HepG2 (cell line): ENCODE measurements around the gene CCBE1. TPM values are rescaled to one million over a fixed set of nuclear protein-coding genes. Genes with fewer than 3 reads are reported as not detected.

Experiments
- ATAC-seq: fragments of 200-7000 bp; cut with Tn5 transposase; 3 replicates; pipeline ENCODE4 v1.9.1; 2020; ENCODE audit warnings: mild to moderate bottlenecking, moderate library complexity
- BruUV-seq: library from RNA; stranded (reverse); fragments of 400-500 nt; replicated peaks from 2 replicates; lab custom pipeline; 2021; lab: Mats Ljungman, UMichigan
- CTCF ChIA-PET: fragments of 300-600 bp; formaldehyde crosslinking; extraction: SDS; loops from one replicate; lab custom pipeline; 2021; ENCODE audit warnings: low total read pairs, inconsistent platforms, low intra/inter-chr PET ratio; lab: Yijun Ruan, JAX
- POLR2A ChIA-PET: fragments of 350-600 bp; sonication (Branson Sonifier 250); formaldehyde crosslinking; loops from one replicate; lab custom pipeline; 2020; ENCODE audit warnings: antibody characterized with exemption, inconsistent platforms; lab: Yijun Ruan, JAX
- DNase-seq: peaks from one replicate; pipeline ENCODE4 v3.0.0-alpha.2; 2015; ENCODE audit warnings: low spot score
- FAIRE-seq: peaks from 3 replicates; lab custom pipeline; 2011; peaks lifted over from hg19 to GRCh38; lab: Jason Lieb, UNC
- H2AFZ ChIP-seq: one replicate; pipeline ENCODE4 v1.6.1; 2011; ENCODE audit warnings: low read length, inconsistent platforms
- H3K27ac ChIP-seq: fragments of 300-600 bp; 3 replicates; pipeline ENCODE4 v1.8.0; 2011; ENCODE audit warnings: mixed run types, mild to moderate bottlenecking, mixed read lengths, low read length, inconsistent platforms; ENCODE audit not compliant: insufficient read depth; ENCODE audit errors: extremely low read length
- H3K27me3 ChIP-seq, 2 experiments: fragments of 200-600 bp in 1 of 2; 2 replicates in 1 of 2; 3 replicates in 1 of 2; pipeline versions ENCODE4 v1.6.0 to v1.8.0; 2011; ENCODE audit warnings: low read length in 2 of 2, mild to moderate bottlenecking in 2 of 2, moderate library complexity in 2 of 2, inconsistent platforms in 1 of 2; ENCODE audit not compliant: insufficient read depth in 2 of 2, control insufficient read depth in 1 of 2
- H3K36me3 ChIP-seq, 2 experiments: fragments of 200-600 bp in 1 of 2; replicated peaks in 1 of 2; 2 replicates in 1 of 2; 3 replicates in 1 of 2; pipeline versions ENCODE4 v1.5.1 to v1.8.0; 2011; ENCODE audit warnings: low read length in 2 of 2, inconsistent platforms in 1 of 2; ENCODE audit not compliant: insufficient read depth in 2 of 2, control insufficient read depth in 1 of 2
- H3K4me1 ChIP-seq: 2 replicates; pipeline ENCODE4 v1.5.1; 2012; ENCODE audit warnings: low read length, inconsistent platforms; ENCODE audit not compliant: insufficient read depth
- H3K4me2 ChIP-seq: 2 replicates; pipeline ENCODE4 v1.6.0; 2011; ENCODE audit warnings: low read depth, low read length, inconsistent platforms
- H3K4me3 ChIP-seq, 3 experiments: fragments of 200-600 bp in 1 of 3; sonication (generic), shearing (Covaris generic) in 1 of 3; replicated peaks in 1 of 3; 2 replicates each; pipeline ENCODE4 v1.5.1; 2011 to 2016; ENCODE audit warnings: low read length in 3 of 3, inconsistent platforms in 2 of 3, low read depth in 2 of 3, mild to moderate bottlenecking in 2 of 3, control low read depth in 1 of 3, mixed read lengths in 1 of 3; ENCODE audit not compliant: insufficient read depth in 1 of 3
- H3K79me2 ChIP-seq: one replicate; pipeline ENCODE4 v1.6.1; 2011; ENCODE audit warnings: low read length, inconsistent platforms; ENCODE audit not compliant: insufficient read depth
- H3K9ac ChIP-seq: 2 replicates; pipeline ENCODE4 v1.6.0; 2011; ENCODE audit warnings: mild to moderate bottlenecking, low read depth, low read length, inconsistent platforms; ENCODE audit not compliant: insufficient read depth
- H3K9me3 ChIP-seq: 2 replicates; pipeline ENCODE4 v1.5.1; 2012; ENCODE audit warnings: mild to moderate bottlenecking, low read length
- H4K20me1 ChIP-seq: 2 replicates; pipeline ENCODE4 v1.6.0; 2011; ENCODE audit warnings: inconsistent platforms, mild to moderate bottlenecking, low read length, moderate library complexity; ENCODE audit not compliant: insufficient read depth
- PPARG ChIP-seq: conservative IDR thresholded peaks from 2 replicates; pipeline ENCODE4 v1.6.1; 2016; ENCODE audit warnings: missing biosample characterization, missing genetic modification reagents
- TARDBP ChIP-seq: sonication (generic); formaldehyde crosslinking; IDR thresholded peaks from 2 replicates; pipeline ENCODE4 v1.8.0; 2022; ENCODE audit warnings: mild to moderate bottlenecking, missing genetic modification reagents
- ZNF44 ChIP-seq: sonication (generic); formaldehyde crosslinking; IDR thresholded peaks from 2 replicates; pipeline ENCODE4 v1.5.1; 2020; ENCODE audit warnings: mild to moderate bottlenecking, missing genetic modification reagents
- ZNF816 ChIP-seq: sonication (generic); formaldehyde crosslinking; IDR thresholded peaks from 2 replicates; pipeline ENCODE4 v1.8.0; 2022; ENCODE audit warnings: missing genetic modification reagents, mild to moderate bottlenecking, borderline replicate concordance
- WGBS: methylation state at CpG from one replicate; pipeline ENCODE4 v1.1.6; 2017; ENCODE audit warnings: low lambda C conversion rate; 5-methylcytosine and 5-hydroxymethylcytosine counted together
- in situ Hi-C: cut with HindIII; loops from 2 replicates; pipeline ENCODE4 v1.10.0; 2017; ENCODE audit warnings: low pct_unique_long_range_greater_than_20kb; ENCODE audit not compliant: extremely low pct_ligation_motif_present
- intact Hi-C: fragments of 100-400 bp; cut with micrococcal nuclease; formaldehyde crosslinking; loops from one replicate; pipeline ENCODE4 v1.10.0; 2022; ENCODE audit not compliant: unreplicated experiment
- polyA plus RNA-seq, 8 experiments: library from polyadenylated mRNA; depleted of rRNA in 3 of 8; stranded (reverse) in 7 of 8; unstranded in 1 of 8; fragments of >200 nt; fragmentation: Illumina TruSeq in 4 of 8; extraction: Trizol in 4 of 8; gene quantifications; 2 replicates each; pipeline versions ENCODE4 v1.2.1 to v1.2.3, GENCODE V29; 2011 to 2016; ENCODE audit warnings: low read depth in 4 of 8, missing spikeins in 1 of 8, mixed read lengths in 1 of 8; ENCODE audit not compliant: insufficient read depth in 1 of 8
- total RNA-seq, 5 experiments: library from RNA; depleted of rRNA; stranded (reverse); fragments of >200 nt; fragmentation: Illumina TruSeq; extraction: Trizol; gene quantifications; 2 replicates each; pipeline ENCODE4 v1.2.3, GENCODE V29; 2016; ENCODE audit warnings: low read depth in 1 of 5
- TF ChIP-seq, protein P1 (sequence below), 2 experiments: sonication (generic) in 1 of 2; formaldehyde crosslinking in 1 of 2; IDR thresholded peaks; 2 replicates each; pipeline versions ENCODE4 v1.6.1 to v1.9.0; 2014 to 2022; ENCODE audit warnings: antibody characterized with exemption in 1 of 2, borderline replicate concordance in 1 of 2, inconsistent platforms in 1 of 2, low read depth in 1 of 2, missing genetic modification reagents in 1 of 2

The CCBE1 gene
- total and polyA plus RNA-seq, 2 of the 13 experiments (the other 11 are each of a cell fraction or from before 2014, with no cell fraction given) = not detected

DNA sequence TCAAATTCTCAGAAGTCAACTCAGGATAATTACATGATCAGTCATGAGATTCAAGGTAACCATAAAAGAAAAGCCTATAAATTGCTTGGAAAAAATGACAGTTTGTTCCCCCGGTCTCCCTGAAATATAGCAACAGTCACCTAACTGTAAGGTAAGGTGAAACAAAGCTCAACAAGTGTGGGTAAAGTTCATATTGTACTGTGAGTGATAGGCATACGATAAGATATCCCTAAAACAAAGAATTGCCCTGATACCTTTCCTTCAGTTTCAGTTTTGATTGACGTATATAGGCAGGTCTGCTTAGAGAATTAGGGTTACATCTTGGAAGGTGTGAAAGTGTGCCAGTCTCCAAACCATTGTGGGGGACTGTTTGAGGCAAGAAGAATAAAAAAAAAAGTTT lies 4.0 kb upstream of the CCBE1 start (continued):
- TF ChIP-seq, protein P1, sequence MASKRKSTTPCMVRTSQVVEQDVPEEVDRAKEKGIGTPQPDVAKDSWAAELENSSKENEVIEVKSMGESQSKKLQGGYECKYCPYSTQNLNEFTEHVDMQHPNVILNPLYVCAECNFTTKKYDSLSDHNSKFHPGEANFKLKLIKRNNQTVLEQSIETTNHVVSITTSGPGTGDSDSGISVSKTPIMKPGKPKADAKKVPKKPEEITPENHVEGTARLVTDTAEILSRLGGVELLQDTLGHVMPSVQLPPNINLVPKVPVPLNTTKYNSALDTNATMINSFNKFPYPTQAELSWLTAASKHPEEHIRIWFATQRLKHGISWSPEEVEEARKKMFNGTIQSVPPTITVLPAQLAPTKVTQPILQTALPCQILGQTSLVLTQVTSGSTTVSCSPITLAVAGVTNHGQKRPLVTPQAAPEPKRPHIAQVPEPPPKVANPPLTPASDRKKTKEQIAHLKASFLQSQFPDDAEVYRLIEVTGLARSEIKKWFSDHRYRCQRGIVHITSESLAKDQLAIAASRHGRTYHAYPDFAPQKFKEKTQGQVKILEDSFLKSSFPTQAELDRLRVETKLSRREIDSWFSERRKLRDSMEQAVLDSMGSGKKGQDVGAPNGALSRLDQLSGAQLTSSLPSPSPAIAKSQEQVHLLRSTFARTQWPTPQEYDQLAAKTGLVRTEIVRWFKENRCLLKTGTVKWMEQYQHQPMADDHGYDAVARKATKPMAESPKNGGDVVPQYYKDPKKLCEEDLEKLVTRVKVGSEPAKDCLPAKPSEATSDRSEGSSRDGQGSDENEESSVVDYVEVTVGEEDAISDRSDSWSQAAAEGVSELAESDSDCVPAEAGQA (IDR thresholded peaks at IDR 0.05; ENCODE audit: low read depth) = no peak
- TF ChIP-seq, protein P1 (CRISPR knock-in tag; IDR thresholded peaks at IDR 0.05; ENCODE audit: borderline replicate concordance) = no peak
- TF ChIP-seq ZNF816 (CRISPR knock-in tag) (no peak), PPARG (CRISPR knock-in tag) (no peak)

DNA sequence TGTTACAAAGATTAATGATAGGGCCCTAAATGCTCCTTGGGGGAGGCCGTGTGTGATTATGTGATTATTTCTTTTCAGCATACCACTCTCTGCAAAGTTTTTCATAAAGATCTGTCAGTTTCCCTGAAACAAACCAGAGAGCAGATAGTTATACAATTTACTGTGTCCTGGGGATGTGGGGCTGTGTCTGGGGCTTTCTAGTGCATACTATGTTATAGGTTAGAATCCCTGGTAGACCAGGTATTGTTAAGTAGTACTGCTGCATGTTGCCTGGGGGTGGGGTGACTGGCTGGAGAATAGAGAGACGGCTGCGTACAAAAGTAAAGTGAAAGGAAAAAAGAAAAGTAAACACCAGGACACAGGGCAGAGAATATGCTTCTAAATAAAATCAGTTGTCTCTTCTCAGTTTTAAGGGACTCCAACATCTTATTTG lies 3.3 kb upstream of the CCBE1 start:
- TF ChIP-seq ZNF44 (CRISPR knock-in tag) (no peak), TARDBP (no peak)
- no peaks in the 10 kb centered on the region for H3K9me3 ChIP-seq
- H4K20me1 ChIP-seq = no peaks in the 10 kb centered on the region
- no peaks in the 10 kb centered on the region for H3K79me2 ChIP-seq
- no peak overlapping the region for H3K4me2 ChIP-seq
- H3K4me3 ChIP-seq = no peak overlapping the region
- DNase-seq (no peak), ATAC-seq (no peak), FAIRE-seq (no peak)
- in situ Hi-C loops = no loop called here
- no peaks in the 10 kb centered on the region for H3K36me3 ChIP-seq
- H3K9ac ChIP-seq = no peak overlapping the region
- no peak overlapping the region for H2AFZ ChIP-seq
- WGBS = 2% methylated on average over 3 of the region's 3 CpGs
- peaks cover 3 to 26% of the 10 kb centered on the region in 2 experiments; a peak in 4 of 5 replicates for H3K27me3 ChIP-seq
- intact Hi-C loops = loop anchor here (10.0 kb wide), 1 partner anchor 124 kb away; no protein-coding TSS in a partner anchor
- no TSS peak for BruUV-seq
- CTCF ChIA-PET = no interaction called here
- POLR2A ChIA-PET = no interaction called here
- H3K27ac ChIP-seq = no peak overlapping the region
- no peaks in the 10 kb centered on the region for H3K4me1 ChIP-seq
